ENCODE measurements around the gene RAB27B.
"Not testable (repeated sequence)": the region's sequence is repeated elsewhere in the genome, so short reads cannot be mapped to it uniquely, and the experiment has no call there.

Gene RAB27B

GRCh38 chr18:54820785-54821275, 7.4 kb upstream of the RAB27B start:
- DNase-seq = not testable (repeated sequence)

GRCh38 chr18:54822872-54823845, 5.1 kb upstream of the RAB27B start:
- no peak for DNase-seq

DNA sequence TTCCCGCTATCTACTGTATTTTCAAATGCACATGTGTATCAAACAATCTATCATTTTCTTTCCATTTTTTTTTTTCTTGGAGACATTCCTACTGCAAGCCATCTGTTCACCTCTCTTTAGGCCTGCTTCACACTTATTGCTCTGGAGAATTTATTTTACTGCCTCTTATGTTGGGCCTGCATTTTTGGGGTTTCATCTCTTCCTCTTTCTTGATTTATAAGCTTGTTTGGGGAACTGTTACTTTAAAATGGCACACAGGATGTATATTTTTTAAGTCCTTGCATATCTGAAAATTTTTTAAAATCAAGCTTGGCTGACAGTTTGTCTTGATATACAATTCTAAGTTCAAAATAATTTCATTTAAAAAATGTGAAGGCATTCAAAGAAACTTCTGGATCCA, 3.5 kb upstream of the RAB27B start:
- DNase-seq = no peak

GRCh38 chr18:54825601-54826344, 2.5 kb upstream of the RAB27B start:
- DNase-seq = no peak

DNA sequence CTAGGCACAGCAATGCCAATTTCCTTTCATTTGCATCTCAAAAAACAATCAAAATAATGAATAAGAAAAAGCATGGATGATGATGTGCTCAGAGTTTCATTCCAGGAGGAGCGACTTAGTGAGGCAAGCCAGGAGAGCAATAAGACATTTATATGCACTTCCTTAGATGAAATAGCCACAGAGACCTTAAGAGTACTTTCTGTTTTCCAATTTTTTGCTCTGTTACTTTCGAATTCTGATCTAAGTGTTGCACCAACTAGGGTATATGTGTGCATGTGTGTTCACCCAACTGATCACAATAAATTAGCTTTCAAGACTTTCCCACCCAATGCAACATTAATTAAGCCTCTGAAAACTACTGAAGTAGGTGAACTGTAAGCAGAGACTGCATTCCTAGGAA, 709 bp downstream of the RAB27B start:
- no peak for DNase-seq

- DNase-seq = no peak
Measured at GRCh38 chr18:54829856-54830255, 1.6 kb downstream of the RAB27B start.

GRCh38 chr18:54830260-54830659, 2.0 kb downstream of the RAB27B start:
- DNase-seq = no peak

- DNase-seq = no peak
Measured at GRCh38 chr18:54830866-54831265, 2.6 kb downstream of the RAB27B start.

DNA sequence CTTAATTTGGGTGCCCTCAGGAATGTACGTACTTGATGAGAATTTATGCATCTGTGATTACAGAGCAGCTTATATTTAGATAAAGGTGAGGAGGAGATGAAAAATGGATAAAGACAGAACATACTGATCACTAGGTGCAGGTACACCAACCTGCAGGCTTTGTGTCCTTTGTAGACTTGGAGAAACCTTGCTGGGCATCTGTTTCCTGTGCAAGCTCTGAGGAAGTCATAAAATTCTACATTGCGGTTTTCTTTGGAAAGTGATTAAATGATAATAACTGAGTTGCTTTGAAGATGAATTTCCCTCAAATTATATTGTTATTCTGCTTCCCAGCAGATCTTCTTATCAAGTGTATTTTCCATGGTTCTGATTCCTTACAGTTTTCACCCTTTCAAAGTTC, 7.7 kb downstream of the RAB27B start:
- no peak for DNase-seq

DNA sequence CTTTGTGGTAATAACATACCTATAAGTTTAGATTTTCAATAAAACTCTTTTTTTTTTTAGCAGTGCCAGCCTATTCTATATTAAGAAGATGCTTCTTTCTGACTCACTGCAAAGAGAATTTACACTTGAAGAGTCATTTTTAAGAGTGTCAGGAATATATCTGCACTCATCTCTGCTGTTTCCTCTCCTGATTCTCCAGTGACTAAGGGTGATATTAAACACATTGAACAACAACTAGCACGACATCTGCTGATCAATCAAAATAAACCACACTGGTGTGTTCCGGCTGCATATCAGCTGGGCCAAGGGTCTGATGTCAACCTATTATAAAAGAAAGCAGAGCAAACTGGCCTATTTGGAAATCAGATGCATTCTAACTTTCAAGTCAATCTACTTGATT, 15.0 kb downstream of the RAB27B start:
- DNase-seq = no peak

DNA sequence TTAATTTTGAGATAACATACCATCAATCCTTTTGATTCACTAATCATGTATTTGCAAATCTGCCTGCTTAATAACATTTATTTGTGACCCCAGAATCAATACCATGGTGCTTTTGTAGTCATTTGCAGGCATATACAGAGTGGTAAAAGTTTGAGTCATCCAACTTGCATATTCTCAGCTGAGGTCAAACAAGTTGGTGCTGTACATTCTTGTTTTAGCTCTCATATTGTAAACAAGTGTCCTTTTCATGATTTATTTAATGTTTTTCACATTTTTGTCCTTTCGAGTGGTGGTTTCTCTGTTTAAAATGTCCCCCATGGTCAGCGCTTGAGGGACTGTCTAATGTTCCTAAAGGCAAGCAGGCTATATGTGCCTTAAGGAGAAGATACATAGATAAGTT, 17.5 kb downstream of the RAB27B start:
- DNase-seq = no peak

- DNase-seq = no peak
Measured at GRCh38 chr18:54848121-54848520, 19.8 kb downstream of the RAB27B start.

- no peak for DNase-seq
Measured at GRCh38 chr18:54849683-54850082, 21.4 kb downstream of the RAB27B start.

DNA sequence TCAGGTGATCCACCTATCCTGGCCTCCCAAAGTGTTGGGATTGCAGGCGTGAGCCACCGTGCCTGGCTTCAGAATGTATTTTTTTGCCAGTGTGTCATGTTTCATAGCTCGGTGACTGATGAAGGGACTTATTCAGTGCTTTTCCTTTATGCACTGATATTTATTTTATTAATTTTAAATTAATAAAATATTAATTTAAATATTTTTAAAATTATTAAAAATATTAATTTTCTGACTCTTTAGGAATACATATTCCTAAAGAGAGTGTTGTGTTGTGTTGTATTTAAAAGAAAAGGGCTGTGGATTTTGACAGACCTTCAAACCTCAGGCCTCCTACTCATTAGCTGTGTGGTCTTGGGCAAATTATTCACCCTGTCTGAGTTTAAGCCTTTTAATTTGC, 22.3 kb downstream of the RAB27B start:
- no peak for DNase-seq

GRCh38 chr18:54852780-54853675, 24.8 kb downstream of the RAB27B start:
- no peak for DNase-seq

DNA sequence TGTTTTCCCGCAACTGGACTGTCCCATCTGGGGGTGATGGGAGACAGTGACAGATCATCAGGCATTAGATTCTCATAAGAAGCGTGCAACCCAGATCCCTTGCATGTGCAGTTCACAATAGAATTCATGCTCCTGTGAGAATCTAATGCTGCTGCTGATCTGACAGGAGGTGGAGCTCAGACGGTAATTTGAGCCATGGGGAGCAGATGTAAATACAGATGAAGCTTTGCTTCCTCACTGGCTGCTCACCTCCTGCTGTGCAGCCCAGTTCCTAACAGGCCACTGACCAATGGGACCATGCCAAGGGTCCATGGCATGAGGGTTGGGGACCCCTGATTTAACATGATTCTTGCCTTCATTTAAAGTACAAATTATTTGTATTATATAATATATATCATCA, 26.8 kb downstream of the RAB27B start:
- not testable (repeated sequence) for DNase-seq

- DNase-seq = no peak
Measured at GRCh38 chr18:54856105-54856646, 27.9 kb downstream of the RAB27B start.

GRCh38 chr18:54857499-54857898, 29.2 kb downstream of the RAB27B start:
- DNase-seq = no peak

DNA sequence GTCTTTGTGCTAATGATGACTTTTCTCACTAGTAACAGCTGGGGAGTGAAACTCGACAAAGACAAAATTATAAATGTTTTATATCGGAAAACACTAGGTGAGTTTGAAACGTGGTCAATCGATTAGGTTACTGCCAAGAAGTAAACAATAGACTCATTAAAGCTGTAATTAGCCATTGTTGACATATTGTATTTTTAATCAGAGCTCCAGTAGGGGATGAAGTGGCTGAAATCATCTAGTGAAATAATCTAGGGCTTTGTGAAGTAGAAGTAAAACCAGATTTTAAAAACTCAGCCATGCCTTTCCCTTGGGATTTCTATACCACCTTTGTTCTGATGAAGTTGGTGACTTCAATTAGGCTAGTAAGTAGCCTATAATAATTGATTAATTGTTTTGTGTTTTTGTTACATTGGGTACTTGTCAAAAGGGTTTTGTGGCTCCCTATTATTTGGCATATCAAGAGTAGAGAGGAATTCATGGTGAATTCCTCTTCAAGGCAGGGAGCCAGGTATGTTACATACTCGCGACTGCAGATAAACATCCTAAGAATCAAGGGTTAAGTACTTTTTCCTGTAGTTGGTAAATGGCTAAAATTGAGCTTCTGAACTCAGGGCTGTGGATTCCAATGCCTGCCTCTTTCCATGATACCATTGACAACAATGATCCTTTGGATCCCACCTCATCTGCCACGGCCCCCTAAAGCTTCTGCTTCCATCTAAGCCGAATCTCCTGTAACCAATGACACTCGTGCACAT, 31.6 kb downstream of the RAB27B start:
- no peak for DNase-seq

GRCh38 chr18:54860941-54861340, 32.7 kb downstream of the RAB27B start:
- no peak for DNase-seq

- no peak for DNase-seq
Measured at GRCh38 chr18:54867131-54867530, 38.9 kb downstream of the RAB27B start.

DNA sequence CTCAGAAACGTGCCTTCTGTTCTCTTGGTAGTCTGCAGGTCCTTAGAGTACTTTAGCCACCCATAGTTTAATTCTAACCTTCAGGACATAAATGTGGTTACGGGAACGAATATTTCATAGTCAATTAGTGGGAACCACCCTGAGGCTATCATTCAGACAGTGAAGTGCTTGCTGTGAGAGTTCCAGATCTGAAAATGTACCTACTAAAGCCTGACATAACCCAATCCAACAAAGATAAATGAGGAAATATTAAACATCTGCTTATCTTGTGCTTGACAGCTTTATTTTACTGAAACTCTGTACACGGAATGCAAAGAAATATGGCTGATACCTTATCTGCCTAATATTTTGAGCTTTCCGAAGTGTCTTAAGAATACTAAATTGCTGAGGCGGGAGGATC, 43.0 kb downstream of the RAB27B start:
- DNase-seq = no peak
